Caki2 (cell line): ENCODE measurements around the gene ITPRIPL2. TPM values are rescaled to one million over a fixed set of nuclear protein-coding genes. Genes with fewer than 3 reads are reported as not detected.
A peak's percentile ranks its signal among the peaks of the same experiment; 100 is the strongest.

ENCODE experiments used
- DNase-seq: peaks from one replicate; pipeline ENCODE4 v3.0.0-alpha.2; 2015; ENCODE audit warnings: low read depth
- in situ Hi-C: cut with HindIII; loops from 2 replicates; pipeline ENCODE4 v1.10.0; 2016; ENCODE audit warnings: low sequenced_read_pairs, low pct_unique_long_range_greater_than_20kb, mixed read lengths
- total RNA-seq: library from RNA; depleted of rRNA; stranded (reverse); fragments of >200 nt; shearing (Covaris generic); gene quantifications from 2 replicates; pipeline ENCODE4 v1.2.3, GENCODE V29; 2014; ENCODE audit warnings: low replicate concordance; rRNA removed

Gene ITPRIPL2
- 19.7 and 29.0 TPM in 2 replicates for total RNA-seq

DNA sequence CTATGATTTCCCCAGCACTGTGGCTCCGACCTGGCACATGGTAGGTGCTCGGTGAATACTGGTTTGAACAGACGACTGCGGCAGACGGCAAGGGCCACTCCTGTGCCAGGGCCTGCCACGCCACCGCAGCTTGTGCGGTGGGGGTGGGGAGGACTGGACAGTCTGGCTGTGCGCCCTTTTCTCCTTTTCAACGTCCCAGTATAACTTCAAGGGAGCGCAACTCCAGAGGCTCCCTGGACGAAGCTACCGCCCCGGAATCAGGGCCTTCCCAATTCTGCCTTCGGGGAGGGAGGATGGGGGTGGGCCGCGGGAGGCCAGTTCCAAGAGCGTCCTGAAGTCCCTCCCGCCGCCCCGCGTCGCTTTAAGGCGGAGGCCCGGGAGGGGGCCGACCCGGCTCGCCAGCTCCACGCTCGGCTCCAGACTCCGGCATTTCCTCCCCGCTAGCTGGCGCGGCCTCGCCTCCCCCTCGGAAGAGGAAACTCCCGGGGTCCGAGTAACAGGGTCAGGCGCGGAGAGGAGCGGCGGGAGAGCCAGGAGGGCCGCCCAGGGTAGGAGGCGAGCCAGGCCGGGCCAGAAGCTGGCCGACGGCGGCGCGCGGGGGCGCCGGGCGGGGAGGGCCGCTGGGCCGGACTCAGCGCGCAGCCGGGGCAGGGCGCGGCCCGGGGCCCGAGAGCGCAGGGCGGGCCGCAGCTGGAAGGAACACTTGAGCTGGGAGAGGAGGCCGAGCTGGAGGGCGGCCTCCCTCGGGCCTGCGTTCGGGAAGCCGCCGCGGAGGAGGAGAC lies at the start of gene ITPRIPL2:
Gene ITPRIPL2 (plus strand): TSS at position 388 of the 782 bp plus-strand sequence. CDS start 498 bp downstream, outside the sequence.
- DNase-seq = peak; percentile 95
- in situ Hi-C loops = loop anchor here (25.0 kb wide), 1 partner anchor 424 kb away; no protein-coding TSS in a partner anchor

DNA sequence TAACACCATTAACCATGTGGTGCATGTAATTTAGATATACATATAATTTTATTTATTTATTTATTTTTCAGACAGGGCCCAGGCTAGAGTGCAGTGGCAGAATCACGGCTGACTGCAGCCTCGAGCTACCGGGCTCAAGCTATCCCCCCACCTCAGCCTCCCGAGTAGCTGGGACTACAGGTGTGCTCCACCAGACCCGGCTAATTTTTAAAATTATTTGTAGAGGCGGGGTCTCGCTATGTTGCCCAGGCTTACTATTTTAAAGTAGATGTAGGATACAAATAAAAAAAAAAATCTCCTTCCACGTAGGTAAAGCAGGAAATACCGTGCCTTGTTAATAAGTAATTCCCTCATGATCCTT lies 46.8 kb upstream of the ITPRIPL2 start:
- in situ Hi-C loops = no loop called here
- no peak for DNase-seq

DNA sequence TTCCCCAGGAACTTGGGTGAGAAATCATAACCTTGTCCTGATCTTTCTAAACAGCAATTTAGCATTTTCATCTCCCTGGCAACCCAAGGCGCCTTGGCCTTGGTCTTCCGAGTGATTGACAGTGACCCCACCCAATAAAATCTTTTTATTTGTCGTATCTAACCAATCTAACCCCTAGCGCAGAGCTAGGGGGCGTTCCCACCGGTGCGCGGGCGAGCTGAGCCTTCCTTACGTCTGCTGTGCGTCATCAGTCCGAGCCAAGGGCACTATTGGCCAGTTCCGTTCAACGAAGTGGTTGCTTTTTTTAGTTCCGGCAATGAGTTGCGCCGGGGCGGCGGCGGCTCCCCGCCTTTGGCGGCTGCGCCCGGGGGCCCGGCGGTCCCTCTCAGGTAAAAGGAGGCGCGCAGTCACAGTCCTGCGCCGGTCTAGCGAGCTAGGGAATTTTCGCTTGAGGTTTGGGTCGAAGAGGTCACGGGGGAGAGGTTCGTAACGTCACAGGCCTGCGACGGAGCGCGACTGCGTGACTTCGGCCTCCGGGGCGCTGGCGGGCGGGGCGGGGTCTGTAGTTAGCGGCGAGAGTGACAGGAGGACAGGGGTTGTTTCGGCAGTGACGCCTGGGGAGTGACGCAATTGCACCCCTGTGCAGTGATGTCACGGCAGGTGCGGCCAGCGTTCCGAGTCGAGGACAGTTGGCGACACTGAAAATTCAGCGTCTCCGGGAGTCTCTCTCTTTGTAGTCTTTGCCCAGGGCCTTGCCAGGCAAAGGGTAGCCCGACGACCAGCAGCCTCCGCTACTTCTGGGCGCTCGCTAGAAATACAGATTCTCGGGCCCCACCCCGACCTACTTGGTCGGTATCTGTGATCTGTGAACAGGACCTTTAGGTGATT lies 46.2 kb upstream of the ITPRIPL2 start, which contains the start of gene COQ7:
Gene COQ7 (plus strand): TSS at position 266 of the 888 bp plus-strand sequence. CDS start 51 bp downstream, at position 317.
- peak; percentile 100 for DNase-seq
- in situ Hi-C loops = no loop called here

DNA sequence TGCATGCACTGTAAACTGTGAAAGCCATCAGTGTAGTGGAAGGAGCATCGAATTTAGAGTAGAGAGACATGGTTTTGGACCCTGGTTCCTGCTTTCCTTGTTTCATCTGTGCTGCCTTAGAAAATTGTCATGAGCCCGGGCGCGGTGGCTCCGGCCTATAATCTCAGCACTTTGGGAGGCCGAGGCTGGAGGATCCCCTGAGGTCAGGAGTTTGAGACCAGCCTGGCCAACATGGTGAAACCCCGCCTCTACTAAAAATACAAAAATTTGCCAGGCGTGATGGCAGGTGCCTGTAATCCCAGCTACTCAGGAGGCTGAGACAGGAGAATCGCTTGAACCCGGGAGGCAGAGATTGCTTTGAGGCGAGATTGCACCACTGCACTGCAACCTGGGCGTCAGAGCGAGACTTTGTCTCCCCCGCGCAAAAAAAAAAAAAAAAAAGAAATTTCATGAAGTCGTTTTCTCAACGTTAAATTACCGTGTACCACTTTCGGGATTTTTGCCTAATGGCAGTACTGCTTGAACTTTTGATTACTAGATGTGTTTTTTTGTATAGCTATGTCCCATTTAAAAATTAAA lies 45.4 kb upstream of the ITPRIPL2 start:
- DNase-seq = no peak
- in situ Hi-C loops = no loop called here

DNA sequence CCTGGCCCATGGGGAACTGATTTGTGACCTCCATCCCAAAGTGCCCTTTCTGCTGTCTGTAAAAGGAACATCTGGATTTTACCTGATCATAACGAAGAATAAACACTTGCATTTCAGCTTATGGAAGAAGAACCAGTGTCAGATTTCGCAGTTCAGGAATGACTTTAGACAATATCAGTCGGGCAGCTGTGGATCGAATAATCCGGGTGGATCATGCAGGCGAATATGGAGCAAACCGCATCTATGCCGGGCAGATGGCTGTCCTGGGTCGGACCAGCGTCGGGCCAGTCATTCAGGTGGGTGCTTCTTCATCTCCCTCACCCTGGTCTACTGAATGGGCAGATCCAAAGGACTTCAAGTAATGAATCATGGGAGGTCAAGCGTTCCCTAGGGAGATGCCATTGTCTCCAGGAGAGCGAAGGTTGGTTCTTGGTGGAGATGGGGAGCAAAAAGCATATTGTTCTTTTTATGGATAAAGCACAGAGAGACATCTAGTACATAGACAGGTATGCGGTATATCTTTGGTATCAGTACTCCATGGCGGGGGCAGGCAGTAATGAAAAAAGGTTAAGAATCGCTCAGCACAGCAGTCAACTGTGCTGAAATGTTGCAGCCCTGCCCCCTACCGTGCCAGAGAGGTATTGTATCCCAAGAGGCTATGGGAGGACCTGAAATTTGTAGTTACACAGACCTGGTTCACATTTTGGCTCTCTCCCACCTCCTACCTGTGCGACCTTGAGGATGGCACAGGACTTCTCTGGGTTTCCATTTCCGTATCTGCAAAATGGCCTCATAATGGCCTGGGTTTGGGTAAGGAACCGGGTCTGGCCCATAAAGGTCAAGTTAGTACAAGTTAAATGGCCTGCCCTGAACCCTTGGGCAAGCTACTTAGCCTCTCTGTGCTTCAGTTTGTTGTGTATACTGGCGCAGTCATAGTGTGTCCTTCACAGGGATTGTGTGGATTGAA lies 41.7 kb upstream of the ITPRIPL2 start:
- DNase-seq = peak; percentile 64
- in situ Hi-C loops = no loop called here

DNA sequence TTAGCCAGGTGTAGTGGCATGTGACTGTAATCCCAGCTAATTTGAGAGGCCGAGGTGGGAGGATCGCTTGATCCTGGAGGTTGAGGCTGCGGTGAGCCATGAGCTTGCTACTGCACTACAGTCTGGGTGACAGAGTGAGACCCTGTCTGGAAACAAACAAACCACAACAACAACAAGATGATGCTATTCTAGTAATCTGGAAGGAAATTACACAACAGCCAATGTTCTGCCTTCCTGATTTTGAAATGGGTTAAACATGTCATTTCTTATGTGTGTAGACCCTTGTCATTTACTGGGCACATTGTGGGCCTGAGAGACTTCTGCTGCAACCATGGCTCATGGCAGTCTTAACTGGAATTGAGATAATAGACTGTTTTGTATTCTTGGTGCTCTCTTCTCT lies 40.4 kb upstream of the ITPRIPL2 start:
- in situ Hi-C loops = no loop called here
- no peak for DNase-seq

DNA sequence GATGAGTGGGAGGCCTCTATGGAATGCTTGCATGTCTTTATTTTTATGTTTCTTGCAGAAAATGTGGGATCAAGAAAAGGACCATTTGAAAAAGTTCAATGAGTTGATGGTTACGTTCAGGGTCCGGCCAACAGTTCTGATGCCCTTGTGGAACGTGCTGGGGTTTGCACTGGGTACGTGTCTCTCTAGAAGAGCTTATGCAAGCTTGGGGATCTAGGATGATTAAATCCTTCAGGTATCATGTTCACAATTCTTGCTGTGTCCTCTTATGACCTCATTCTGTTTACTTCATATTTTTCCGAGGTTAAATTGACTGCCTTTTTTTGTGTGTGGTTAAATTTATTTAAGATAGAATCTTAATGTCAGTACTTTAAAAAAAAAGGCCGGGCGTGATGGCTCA lies 39.9 kb upstream of the ITPRIPL2 start:
- in situ Hi-C loops = no loop called here
- no peak for DNase-seq

DNA sequence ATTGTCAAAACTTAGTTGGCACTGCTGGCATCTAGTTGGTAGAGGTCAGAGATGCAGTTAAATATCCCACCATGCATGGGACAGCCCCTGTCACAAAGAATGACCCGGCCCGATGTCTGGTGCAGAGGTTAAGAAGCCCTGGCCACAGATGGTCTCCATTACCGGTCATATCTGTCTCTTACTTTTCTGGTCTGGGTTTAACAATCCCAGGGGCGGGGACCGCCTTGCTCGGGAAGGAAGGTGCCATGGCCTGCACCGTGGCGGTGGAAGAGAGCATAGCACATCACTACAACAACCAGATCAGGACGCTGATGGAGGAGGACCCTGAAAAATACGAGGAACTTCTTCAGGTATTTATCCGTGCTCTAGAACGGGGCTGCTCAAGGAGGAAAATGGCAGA lies 38.3 kb upstream of the ITPRIPL2 start:
- no peak for DNase-seq
- in situ Hi-C loops = no loop called here

DNA sequence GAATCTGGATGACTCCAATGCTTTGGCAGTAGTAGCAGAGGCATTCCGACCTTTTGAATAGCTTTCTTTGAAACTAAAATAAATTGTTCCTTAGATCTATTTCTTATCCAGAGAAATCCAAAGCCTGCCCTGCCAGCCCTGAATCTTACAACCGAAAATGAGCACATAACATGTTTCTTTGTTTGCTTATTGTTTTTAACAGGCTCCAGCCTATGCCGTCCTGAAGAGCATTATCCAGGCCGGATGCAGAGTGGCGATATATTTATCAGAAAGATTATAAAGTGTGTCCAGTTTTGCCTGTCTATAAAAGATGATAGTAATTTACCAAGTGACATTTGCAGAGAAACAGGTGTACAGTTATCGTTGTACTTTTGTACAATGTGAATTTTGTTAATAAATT lies 35.9 kb upstream of the ITPRIPL2 start:
- no peak for DNase-seq
- in situ Hi-C loops = no loop called here

DNA sequence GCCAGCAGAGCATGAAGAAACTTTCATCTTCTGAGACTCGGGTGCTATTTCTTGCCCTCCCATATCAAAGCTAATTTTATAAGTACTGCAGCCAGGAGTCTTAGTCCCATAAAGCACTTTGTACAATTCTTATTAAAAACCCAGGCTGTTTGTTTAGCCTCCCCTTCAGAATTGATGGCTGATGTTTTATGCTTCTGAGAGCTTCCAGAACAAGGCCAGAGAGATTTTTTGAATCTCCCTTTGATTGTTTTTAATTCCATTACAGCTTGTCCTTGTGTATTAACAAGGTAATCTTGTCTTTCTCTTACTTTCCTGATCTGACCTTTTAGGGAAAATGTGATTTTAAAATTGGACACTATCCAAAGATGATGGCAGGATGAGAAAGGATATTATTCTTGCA lies 30.1 kb upstream of the ITPRIPL2 start:
- in situ Hi-C loops = no loop called here
- DNase-seq = no peak

DNA sequence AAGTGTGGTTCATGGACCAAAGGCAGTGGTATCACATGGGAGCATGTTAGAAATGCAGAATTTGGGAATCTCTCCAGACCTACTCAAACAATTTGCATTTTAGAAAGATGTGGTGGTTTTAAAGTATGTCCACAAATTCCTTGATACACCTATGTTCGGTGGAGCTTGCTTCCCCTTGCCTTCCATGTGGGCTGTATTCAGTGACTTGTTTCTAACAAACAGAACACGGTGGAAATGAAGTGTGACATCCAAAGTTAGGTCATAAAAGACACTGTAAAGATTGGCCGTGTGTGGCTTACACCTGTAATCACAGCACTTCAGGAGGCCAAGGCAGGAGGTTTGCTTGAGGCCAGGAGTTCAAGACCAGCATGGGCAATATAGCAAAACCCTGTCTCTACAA lies 29.6 kb upstream of the ITPRIPL2 start:
- in situ Hi-C loops = no loop called here
- DNase-seq = no peak

DNA sequence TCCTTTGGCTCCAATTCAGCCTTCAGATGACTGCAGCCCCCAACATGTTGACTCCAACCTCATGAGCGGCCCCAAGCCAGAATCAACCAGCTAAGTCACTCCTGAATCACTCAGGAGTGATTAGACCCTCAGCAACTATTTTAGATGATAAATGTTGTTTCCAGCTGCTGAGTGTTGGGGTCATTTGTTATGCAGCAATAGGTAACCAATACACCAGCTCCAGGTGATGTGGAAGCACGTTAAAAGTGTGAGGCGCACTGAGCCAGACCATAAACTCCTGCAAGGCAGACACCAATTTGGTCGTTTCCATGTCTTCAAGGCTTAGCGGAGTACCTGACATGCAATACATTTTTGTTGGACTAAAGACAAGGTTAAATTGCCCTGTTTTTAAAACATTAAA lies 28.9 kb upstream of the ITPRIPL2 start:
- DNase-seq = no peak
- in situ Hi-C loops = no loop called here

DNA sequence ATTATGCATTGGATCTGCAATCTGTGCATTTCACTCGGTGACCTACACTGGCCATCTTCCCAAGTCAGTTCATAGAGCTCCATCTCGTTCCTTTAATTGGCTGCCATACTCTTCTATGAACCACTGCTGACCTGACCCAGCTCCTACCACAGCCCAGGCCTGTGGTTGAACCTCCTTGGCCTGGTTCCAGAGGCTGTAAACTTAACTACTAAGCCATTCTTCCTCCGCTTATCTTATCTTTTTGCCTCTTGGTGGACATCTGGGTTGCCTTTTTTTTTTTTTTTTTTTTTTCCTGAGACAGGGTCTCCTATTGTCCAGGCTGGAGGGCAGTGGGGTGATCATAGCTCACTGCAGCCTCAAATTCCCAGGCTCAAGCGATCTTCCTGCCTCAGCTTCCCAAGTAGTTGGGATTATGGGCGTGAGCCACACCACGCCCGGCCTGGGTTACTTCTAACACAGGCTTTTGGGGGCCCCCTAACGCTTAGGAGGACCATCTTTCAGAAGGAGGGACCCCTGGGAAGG lies 28.0 kb upstream of the ITPRIPL2 start:
- DNase-seq = no peak
- in situ Hi-C loops = no loop called here

DNA sequence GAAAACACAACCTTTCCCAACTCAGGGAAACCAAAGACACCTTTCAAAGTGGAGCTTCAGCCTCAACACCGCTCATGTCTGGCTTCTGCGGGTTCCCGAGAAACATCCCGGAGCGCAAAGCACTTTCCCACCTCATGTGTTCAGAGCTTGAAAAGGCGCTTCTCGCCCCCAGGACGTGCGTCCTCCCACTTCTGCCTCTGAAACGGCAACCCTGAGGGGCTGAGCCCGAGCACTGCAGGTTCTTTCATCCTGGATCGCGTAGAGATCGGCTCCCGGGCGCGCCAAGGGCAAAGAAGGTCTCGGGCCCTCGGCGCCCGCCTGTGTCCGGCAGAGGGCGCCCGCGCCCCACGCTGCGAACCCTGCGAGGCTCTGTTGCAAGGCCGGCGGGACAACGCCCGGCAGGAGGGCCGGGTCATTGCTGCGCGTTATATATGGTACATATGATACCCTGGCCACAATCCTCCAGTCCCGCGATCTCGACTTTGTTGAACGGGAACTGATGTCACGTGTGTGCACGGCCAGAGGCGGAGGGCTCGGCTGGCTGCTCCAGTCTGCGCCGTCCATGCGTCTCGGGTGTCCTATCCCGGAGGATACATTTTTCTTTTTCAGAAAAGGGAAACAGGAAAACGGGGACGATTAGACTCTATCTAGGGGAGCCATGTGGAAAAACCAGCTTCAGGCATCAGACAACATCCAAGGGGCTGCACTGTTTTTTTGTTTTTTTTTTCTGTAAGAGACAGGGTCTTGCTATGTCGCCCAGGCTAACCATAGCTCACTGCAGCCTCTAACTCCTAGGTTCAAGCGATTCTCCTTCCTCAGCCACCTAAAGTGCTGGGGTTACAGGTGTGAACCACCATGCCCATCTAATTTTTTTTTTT lies 27.2 kb upstream of the ITPRIPL2 start:
- in situ Hi-C loops = no loop called here
- DNase-seq = peak; percentile 87

DNA sequence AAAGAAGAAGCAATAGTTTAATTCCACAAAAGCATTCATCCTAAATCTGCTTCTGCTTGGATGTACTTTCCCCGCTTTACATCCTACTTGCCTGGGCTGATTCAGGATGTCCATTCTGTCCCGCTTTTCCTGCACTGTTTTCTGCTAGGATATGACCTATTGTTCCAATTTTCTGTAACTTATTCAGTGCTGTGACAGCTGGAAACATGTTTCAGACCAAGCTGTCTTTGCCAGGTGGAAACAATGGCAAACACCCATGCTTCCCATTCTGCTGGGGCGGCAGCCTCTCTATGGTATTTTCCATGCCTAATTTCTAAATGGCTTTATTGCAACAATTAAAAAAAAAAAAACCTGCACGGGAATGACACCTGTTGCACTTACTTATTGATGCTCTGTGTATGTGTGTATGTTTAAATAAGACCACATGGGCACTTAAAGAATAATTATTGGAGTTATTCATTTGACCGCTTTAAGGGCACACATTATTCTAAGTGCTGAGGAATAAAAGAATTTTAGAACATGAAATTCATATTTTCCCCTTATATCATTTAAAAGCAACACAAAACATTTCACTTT lies 25.3 kb upstream of the ITPRIPL2 start:
- in situ Hi-C loops = no loop called here
- DNase-seq = no peak

DNA sequence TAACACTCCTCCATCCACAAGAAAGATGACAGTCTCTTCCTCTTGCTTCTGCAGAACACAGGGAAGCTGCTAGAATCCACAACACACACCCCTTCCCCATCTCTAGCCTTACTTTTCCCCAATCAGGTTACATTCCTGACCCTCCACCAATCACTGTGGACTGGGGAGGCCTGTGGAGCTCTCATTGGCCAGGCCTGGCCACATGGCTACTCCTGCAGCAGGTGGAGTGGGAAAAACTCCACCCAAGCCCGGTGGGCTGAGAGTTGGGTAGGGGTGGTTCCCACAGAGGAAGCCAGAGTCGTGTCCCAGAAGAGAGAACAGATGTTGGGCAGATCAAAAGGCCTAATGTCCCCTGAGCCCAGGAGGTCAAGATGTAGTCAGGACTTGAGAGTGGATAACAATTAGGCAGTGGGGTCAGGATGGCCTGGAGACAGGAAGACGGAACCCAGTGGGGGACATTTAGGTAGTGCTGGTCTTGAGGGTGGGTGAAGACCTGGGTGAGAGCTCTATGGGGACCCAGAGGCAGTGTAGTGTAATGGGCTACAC lies 24.3 kb upstream of the ITPRIPL2 start:
- DNase-seq = no peak
- in situ Hi-C loops = no loop called here
